Liver (tissue), 9 donors: ENCODE results near the gene CHRNA3. TPM values are rescaled to one million over a fixed set of nuclear protein-coding genes. Genes with fewer than 3 reads are reported as not detected.

ENCODE experiments used
- DNase-seq: peaks from one replicate; pipeline ENCODE4 v3.0.0-alpha.2; 2017; ENCODE audit warnings: low spot score
- H3K27ac ChIP-seq, 2 donors: one replicate each; pipeline ENCODE4 v1.7.0; 2013; ENCODE audit warnings: inconsistent platforms in 2 of 2, low read length in 2 of 2, control low read depth in 1 of 2, low read depth in 1 of 2, mild to moderate bottlenecking in 1 of 2
- H3K27me3 ChIP-seq, 4 donors: one replicate each; pipeline versions ENCODE4 v1.6.1 to v1.7.0; 2013; ENCODE audit warnings: low read length in 3 of 4, inconsistent platforms in 1 of 4, mild to moderate bottlenecking in 1 of 4, moderate library complexity in 1 of 4; ENCODE audit not compliant: control insufficient read depth in 4 of 4, insufficient read depth in 4 of 4
- H3K36me3 ChIP-seq, 4 donors: one replicate each; pipeline versions ENCODE4 v1.6.1 to v1.7.0; 2013; ENCODE audit warnings: low read length in 3 of 4, mild to moderate bottlenecking in 3 of 4, low read depth in 1 of 4, moderate library complexity in 1 of 4; ENCODE audit not compliant: control insufficient read depth in 4 of 4, insufficient read depth in 3 of 4
- H3K4me1 ChIP-seq, 4 donors: one replicate each; pipeline versions ENCODE4 v1.6.1 to v1.7.0; 2013; ENCODE audit warnings: low read length in 3 of 4, mild to moderate bottlenecking in 3 of 4, moderate library complexity in 1 of 4; ENCODE audit not compliant: control insufficient read depth in 4 of 4, insufficient read depth in 4 of 4
- H3K4me3 ChIP-seq, 3 donors: one replicate each; pipeline versions ENCODE4 v1.6.1 to v1.7.0; 2013; ENCODE audit warnings: low read length in 3 of 3, control low read depth in 1 of 3, low read depth in 1 of 3, mild to moderate bottlenecking in 1 of 3
- H3K9ac ChIP-seq, 2 donors: one replicate each; pipeline ENCODE4 v1.7.0; 2013; ENCODE audit warnings: low read length in 2 of 2, mild to moderate bottlenecking in 2 of 2, moderate library complexity in 2 of 2, control low read depth in 1 of 2, low read depth in 1 of 2
- H3K9me3 ChIP-seq, 4 donors: one replicate each; pipeline versions ENCODE4 v1.6.1 to v1.7.0; 2013; ENCODE audit warnings: low read length in 3 of 4; ENCODE audit not compliant: control insufficient read depth in 4 of 4
- ATF3 ChIP-seq: IDR thresholded peaks from 2 replicates; pipeline ENCODE4 v1.6.1; 2016; ENCODE audit warnings: antibody characterized with exemption
- CTCF ChIP-seq: fragments of 150-350 bp; IDR thresholded peaks from 2 replicates; pipeline ENCODE4 v1.5.1; 2017; ENCODE audit warnings: improper control_type of control experiment, low read depth, low read length; ENCODE audit not compliant: missing input control
- EGR1 ChIP-seq, 2 donors: IDR thresholded peaks; 2 replicates each; pipeline ENCODE4 v1.6.1; 2016 to 2018; ENCODE audit warnings: antibody characterized with exemption in 2 of 2, low read depth in 2 of 2
- FOXA1 ChIP-seq: IDR thresholded peaks from 2 replicates; pipeline ENCODE4 v1.6.1; 2016; ENCODE audit warnings: antibody characterized with exemption
- FOXA2 ChIP-seq: IDR thresholded peaks from 2 replicates; pipeline ENCODE4 v1.6.1; 2016; ENCODE audit warnings: antibody characterized with exemption
- GABPA ChIP-seq, 2 donors: IDR thresholded peaks in 1 of 2; conservative IDR thresholded peaks in 1 of 2; 2 replicates each; pipeline ENCODE4 v1.6.1; 2016; ENCODE audit warnings: antibody characterized with exemption in 2 of 2, mild to moderate bottlenecking in 1 of 2, moderate library complexity in 1 of 2
- HNF4A ChIP-seq, 2 donors: conservative IDR thresholded peaks; 2 replicates each; pipeline ENCODE4 v1.6.1; 2016; ENCODE audit warnings: antibody characterized with exemption in 2 of 2, mild to moderate bottlenecking in 2 of 2
- JUND ChIP-seq, 2 donors: IDR thresholded peaks; 2 replicates each; pipeline ENCODE4 v1.6.1; 2016; ENCODE audit warnings: antibody characterized with exemption in 2 of 2
- NR2F2 ChIP-seq: IDR thresholded peaks from 2 replicates; pipeline ENCODE4 v1.6.1; 2016; ENCODE audit warnings: antibody characterized with exemption
- RAD21 ChIP-seq, 2 donors: IDR thresholded peaks; 2 replicates each; pipeline ENCODE4 v1.6.1; 2016; ENCODE audit warnings: antibody characterized with exemption in 2 of 2, mild to moderate bottlenecking in 2 of 2
- REST ChIP-seq: IDR thresholded peaks from 2 replicates; pipeline ENCODE4 v1.6.1; 2016; ENCODE audit warnings: antibody characterized with exemption, mild to moderate bottlenecking
- RXRA ChIP-seq, 2 donors: IDR thresholded peaks; 2 replicates each; pipeline ENCODE4 v1.6.1; 2017 to 2018; ENCODE audit warnings: antibody characterized with exemption in 2 of 2, mild to moderate bottlenecking in 1 of 2
- SP1 ChIP-seq: IDR thresholded peaks from 2 replicates; pipeline ENCODE4 v1.6.1; 2018; ENCODE audit warnings: antibody characterized with exemption, mild to moderate bottlenecking
- TAF1 ChIP-seq: conservative IDR thresholded peaks from 2 replicates; pipeline ENCODE4 v1.6.1; 2016; ENCODE audit warnings: antibody characterized with exemption, mild to moderate bottlenecking
- YY1 ChIP-seq: IDR thresholded peaks from 2 replicates; pipeline ENCODE4 v1.6.1; 2016; ENCODE audit warnings: antibody characterized with exemption, mild to moderate bottlenecking
- ZBTB33 ChIP-seq: IDR thresholded peaks from 2 replicates; pipeline ENCODE4 v1.6.1; 2016; ENCODE audit warnings: antibody characterized with exemption
- WGBS: extraction: QIAGEN DNeasy Blood & Tissue Kit; methylation state at CpG from one replicate; pipeline ENCODE4 v1.1.7; 2013; 5-methylcytosine and 5-hydroxymethylcytosine counted together
- polyA plus RNA-seq, 2 donors: library from polyadenylated mRNA; stranded (reverse) in 1 of 2; unstranded in 1 of 2; fragments of 200-250 nt in 1 of 2; fragments of >200 nt in 1 of 2; fragmentation: Nextera tagmentation in 1 of 2; extraction: Ambion mirVana in 1 of 2; gene quantifications; one replicate each; pipeline versions ENCODE4 v1.2.1 to v1.2.3, GENCODE V29; 2013 to 2015
- total RNA-seq, 2 donors: library from RNA; depleted of rRNA; stranded (reverse); fragments of >200 nt; gene quantifications; one replicate each; pipeline ENCODE4 v1.2.3, GENCODE V29; 2014
- donor health status: healthy.
- donor health status: healthy.
- donor health status: healthy.
- donor health status: healthy.
- donor health status: healthy.

CHRNA3 gene
- total and polyA plus RNA-seq, 4 donors = not detected

DNA sequence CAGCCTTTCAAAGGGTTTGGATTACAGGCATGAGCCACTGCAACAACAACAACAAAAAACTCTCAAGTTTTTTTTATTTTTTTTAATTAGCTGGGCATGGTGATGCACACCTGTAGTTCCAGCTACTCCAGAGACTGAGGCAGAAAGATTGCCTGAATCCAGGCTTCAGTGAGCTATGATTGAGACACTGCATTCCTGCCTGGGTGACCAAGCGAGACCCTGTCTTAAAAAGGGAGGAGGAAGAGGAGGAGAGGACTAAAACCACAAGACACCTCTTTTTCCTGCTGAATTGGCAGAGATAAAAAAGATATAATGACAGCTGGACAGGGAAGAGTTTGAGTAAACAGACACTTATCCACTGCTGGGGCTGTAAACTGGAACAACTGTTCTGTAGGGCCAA, 42.9 kb upstream of the CHRNA3 start:
- no peak for DNase-seq
- Histone ChIP-seq H3K36me3 (no peaks in the 10 kb centered on the region), H3K9me3 (no peaks in the 10 kb centered on the region), H3K27me3 (no peaks in the 10 kb centered on the region), H3K4me3 (no peak overlapping the region), H3K27ac (no peak overlapping the region), H3K9ac (no peak overlapping the region), H3K4me1 (no peaks in the 10 kb centered on the region)
- TF ChIP-seq RXRA (IDR thresholded peaks at IDR 0.05) = no peak
- TF ChIP-seq FOXA1 = no peak
- no peak for TF ChIP-seq RAD21 (IDR thresholded peaks at IDR 0.05)
- 77% methylated on average over 1 of the region's 1 CpG for WGBS

DNA sequence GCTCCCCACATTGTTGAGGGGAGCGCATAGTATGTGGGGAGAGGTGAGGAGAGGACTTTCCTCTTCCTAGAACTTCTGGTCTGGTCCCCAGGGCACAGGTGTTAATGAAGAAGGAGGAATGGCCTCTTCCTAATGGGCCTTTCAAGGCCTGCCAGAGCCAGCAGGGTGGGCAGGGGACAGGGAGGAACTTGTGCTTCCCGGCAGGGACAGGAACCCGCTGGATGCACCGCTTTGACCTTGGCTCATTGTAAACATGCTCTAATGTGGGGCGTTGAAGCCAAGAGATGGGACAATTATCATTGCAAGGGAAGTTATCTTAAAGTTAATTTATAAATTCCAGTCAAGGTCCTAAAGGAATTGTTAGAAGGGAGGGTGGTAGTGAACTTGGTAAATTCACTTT, 41.2 kb upstream of the CHRNA3 start:
- TF ChIP-seq NR2F2 (no peak), CTCF (no peak), YY1 (no peak), FOXA2 (no peak), EGR1 (IDR thresholded peaks at IDR 0.05; ENCODE audit: low read depth in 2 of 2) (no peak), TAF1 (no peak), JUND (IDR thresholded peaks at IDR 0.05) (no peak), ATF3 (no peak), GABPA (IDR thresholded peaks at IDR 0.05 in 1 of 2, conservative IDR thresholded peaks at IDR 0.05 in 1 of 2) (no peak), ZBTB33 (no peak)
- H3K27ac ChIP-seq = no peak overlapping the region
- no peaks in the 10 kb centered on the region for H3K27me3 ChIP-seq
- H3K9me3 ChIP-seq = no peaks in the 10 kb centered on the region
- no peaks in the 10 kb centered on the region for H3K4me1 ChIP-seq
- H3K36me3 ChIP-seq = no peaks in the 10 kb centered on the region
- H3K4me3 ChIP-seq = no peak overlapping the region
- H3K9ac ChIP-seq = no peak overlapping the region
- DNase-seq = no peak
- 62% methylated on average over 5 of the region's 5 CpGs for WGBS

GRCh38 chr15:78661001-78661400, 40.2 kb upstream of the CHRNA3 start:
- DNase-seq = no peak
- Histone ChIP-seq H3K36me3 (no peaks in the 10 kb centered on the region), H3K9me3 (no peaks in the 10 kb centered on the region), H3K27me3 (no peaks in the 10 kb centered on the region), H3K27ac (no peak overlapping the region), H3K4me1 (no peaks in the 10 kb centered on the region), H3K4me3 (no peak overlapping the region), H3K9ac (no peak overlapping the region)
- WGBS = 97% methylated on average over 19 of the region's 19 CpGs
- TF ChIP-seq SP1 = no peak
- TF ChIP-seq NR2F2 = no peak
- TF ChIP-seq YY1 = no peak
- TF ChIP-seq CTCF = no peak
- no peak for TF ChIP-seq REST
- no peak for TF ChIP-seq ATF3
- TF ChIP-seq GABPA (IDR thresholded peaks at IDR 0.05 in 1 of 2, conservative IDR thresholded peaks at IDR 0.05 in 1 of 2) = no peak
- no peak for TF ChIP-seq HNF4A (conservative IDR thresholded peaks at IDR 0.05)
- TF ChIP-seq ZBTB33 = no peak
